GM08714 (cell line): ENCODE results near the gene KDELR3.
A peak's percentile ranks its signal among the peaks of the same experiment; 100 is the strongest.

ENCODE experiments used
- H3K4me3 ChIP-seq: fragments of 200-500 bp; sonication (Bioruptor generic); 2 replicates; pipeline ENCODE4 v1.5.1; 2014; ENCODE audit warnings: mild to moderate bottlenecking, low read length, inconsistent platforms
- ZNF274 ChIP-seq: IDR thresholded peaks from 2 replicates; pipeline ENCODE4 v1.6.1; 2012; ENCODE audit warnings: mild to moderate bottlenecking, low read depth, low read length

Gene KDELR3

DNA sequence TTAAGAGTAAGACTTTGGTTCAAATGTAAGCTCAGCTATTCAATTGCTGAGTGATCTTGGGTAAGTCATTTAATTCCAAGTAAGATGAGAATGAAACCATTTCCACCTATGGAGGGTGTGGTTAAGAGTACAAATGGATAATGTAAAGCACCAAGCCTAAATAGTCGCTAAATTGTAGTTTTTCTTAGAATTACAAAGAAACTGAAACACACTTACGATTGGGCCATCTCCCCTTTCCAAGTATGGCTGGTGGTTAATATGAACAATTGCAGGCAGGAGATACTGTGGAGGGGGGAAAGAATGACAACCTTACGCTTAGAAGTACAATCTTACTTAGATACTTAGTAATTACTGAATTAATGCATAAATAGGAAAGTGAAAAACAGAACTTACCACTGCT is 30.0 kb downstream of the KDELR3 start:
- TF ChIP-seq ZNF274: no peak

DNA sequence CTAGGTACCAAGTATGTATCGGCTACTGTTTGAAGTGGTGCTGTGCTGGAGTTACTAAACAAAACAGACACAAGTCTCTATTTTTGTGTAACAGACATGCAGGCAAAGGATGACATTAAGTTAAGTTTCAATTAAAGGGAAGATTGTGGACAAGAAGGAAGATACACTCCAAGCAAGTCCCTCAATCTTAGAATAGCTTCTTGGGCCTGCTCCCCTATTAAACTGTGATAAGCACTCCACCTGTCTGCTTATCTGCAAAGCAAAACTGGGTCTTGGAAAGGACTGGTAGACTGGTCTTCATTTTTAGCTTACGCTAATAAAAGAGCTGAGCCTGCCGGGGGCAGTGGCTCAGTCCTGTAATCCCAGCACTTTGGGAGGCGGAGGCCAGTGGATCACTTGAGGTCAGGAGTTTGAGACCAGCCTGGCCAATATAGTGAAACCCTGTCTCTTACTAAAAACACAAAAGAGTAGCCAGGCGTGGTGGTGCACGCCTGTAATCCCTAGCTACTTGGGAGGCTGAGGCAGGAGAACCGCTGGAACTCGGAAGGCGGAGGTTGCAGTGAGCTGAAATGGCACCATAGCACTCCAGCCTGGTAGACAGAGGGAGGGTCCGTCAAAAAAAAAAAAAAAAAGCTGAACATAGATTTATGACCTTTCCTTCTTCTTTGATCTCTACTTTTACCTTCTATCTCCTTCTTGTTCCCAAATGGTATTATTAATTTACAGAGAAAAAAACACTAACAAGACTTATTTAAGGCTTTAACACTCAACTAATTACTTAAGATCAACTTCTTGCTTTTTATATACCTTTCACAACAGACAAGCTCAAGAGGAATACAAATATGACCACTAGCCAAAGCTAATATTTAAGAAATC is 34.1 kb downstream of the KDELR3 start:
- no peak for TF ChIP-seq ZNF274
- no peak overlapping the region for H3K4me3 ChIP-seq

More for the DNA sequence above, 30.0 kb downstream of the KDELR3 start:
- H3K4me3 ChIP-seq: no peak overlapping the region

DNA sequence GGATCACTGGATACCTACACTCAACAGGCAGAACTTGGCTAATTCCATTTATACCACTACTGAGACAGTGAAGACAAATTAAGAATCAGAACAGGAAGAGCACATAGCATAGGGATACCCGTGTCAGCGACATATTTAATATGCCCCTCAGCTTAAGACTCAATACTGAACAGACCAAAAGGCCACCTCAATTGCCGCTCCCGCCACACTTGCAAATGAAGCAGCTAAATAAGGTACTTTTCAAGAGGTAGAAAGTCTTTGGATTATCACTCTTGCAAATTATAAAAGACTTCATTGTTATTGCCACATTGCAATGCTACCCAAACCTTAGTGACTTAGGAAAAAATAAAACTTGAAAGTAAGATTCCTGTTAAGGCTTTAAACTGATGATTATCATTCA is 35.1 kb downstream of the KDELR3 start:
- no peak for TF ChIP-seq ZNF274
- peak overlapping the region; percentile 100; the same call in 1 of the 2 replicates for H3K4me3 ChIP-seq

DNA sequence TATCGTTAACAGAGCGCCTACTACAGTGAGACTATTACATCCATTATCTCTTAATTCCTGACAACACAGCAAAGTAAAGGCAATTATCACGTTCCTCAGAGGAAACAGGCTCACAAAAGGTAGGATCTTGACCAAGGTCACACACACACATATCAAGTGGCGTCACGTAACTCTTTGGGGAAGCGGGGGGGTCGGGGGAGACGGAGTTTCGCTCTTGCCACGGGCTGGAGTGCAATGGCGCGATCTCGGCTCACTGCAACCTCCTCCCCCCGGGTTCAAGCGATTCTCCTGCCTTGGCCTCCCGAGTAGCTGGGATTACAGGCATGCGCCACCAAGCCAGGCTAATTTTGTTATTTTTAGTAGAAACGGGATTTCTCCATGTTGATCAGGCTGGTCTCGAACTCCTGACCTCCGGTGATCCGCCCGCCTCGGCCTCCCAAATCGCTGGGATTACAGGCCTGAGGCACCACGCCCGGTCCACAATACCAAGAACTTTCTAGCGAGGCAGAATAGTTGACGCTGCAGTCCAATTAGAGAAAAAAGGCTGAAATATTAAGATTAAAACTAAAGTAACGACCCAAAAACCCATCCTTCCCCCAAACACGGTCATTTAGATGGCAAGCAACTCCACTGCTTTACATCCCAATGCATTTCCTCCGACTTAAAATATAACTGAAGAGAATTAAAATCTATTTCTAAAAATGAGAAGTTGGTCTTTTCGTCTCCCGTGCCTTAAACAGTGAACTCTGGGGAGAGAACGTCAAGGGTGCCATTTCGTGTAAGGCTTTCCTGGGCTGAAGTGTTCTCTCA is 37.0 kb downstream of the KDELR3 start:
- TF ChIP-seq ZNF274: no peak
- H3K4me3 ChIP-seq: peak overlapping the region; percentile 100

DNA sequence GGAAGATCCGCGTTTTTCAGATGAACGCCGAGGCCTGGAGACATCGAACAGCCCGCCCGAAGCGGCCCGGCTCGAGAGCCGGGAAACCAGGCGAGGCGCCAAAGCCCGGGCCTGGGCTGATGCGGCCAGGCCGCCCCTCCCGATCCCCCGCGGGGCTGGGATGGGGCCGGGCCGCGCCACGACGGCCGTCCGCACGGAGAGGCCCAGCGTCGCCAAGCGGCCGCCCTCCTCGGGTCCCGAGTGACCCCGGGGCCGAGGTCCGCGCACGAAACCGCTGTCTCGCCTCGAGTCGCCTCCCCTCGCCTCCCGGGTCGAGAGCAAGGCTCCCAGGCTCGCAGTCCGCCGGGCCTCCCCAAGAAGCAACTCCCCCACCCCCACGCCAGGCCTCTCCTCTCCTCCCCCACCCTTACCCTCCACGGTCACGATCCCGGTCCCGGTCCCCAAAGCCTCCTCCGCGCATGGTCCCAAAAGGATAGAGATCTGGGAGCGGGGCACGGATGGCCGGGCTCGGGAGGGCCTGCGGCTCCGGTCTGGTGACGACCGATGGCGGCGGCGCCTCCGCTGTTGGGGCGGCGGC is 37.7 kb downstream of the KDELR3 start:
- peak overlapping the region; percentile 100 for H3K4me3 ChIP-seq
- no peak for TF ChIP-seq ZNF274

DNA sequence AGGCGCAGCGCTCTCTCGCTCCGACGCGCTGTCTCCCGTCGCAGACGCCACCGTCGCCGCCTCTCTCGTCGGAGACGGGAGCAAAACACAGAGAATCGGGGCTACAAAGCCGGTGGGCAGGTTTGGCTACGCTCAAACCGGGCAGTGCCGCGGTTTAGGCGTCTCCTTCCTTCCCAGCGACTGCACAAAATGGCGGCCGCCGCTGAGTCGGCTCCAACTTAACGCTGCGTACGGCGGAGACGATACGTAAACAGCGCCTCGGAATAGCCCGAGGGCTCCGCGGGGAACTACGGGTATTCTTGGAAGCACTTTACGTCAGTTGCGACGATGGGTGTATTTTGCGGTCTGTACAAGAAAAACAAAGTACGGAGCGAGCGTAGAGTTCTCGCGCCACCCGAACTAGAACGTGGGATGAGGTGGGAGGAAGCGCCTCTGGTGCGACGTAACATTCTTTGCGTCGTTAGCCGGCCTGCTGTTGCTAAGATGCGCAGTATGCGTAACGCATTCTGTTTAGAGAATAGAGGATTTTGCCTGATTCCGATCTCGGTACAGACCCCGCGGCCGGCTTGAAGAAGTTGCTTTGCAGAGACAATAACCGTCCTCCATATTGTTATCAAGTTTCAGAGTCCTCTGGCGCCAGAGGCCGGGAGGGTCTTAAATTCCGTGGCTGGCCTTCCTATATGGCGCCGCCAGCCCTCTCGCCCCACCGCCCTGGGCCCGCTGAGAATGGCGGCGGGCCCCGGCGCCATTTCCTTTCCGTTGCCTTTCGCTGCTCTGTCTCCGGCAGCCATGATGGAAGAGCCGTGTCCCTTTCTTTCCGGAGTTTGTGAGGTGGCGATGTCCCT is 38.4 kb downstream of the KDELR3 start, which contains the start of gene DDX17:
TSS of gene DDX17 (minus strand) at position 194 of the 845 bp plus-strand sequence.
- no peak for TF ChIP-seq ZNF274
- H3K4me3 ChIP-seq: peak within 1 kb of the TSS; percentile 100

DNA sequence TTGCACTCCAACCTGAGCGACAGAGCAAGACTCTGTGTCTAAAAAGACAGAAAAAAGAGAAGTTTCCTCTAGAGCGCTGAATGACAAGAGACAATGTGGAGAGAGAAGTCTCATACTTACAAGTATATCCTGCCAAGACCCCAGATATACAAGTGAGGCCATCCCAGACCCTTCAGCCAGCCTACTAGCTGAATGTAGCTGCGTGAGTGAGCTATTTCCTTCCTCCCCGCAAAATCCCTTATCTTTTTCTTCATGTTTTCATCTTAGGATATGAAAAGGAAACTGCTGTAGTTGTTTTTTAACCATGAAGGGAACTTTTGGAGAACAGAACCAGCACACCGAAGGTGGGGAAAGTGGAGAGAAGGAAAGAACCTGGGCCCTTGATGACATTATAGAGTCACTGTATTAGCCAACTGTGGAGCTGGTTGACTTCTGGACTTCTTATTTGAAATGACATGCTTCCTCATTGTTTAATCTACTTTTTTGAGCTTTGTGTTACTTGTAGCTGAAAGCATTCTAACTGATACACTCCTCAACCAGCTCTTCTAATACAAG is 42.6 kb downstream of the KDELR3 start:
- no peak for TF ChIP-seq ZNF274

DNA sequence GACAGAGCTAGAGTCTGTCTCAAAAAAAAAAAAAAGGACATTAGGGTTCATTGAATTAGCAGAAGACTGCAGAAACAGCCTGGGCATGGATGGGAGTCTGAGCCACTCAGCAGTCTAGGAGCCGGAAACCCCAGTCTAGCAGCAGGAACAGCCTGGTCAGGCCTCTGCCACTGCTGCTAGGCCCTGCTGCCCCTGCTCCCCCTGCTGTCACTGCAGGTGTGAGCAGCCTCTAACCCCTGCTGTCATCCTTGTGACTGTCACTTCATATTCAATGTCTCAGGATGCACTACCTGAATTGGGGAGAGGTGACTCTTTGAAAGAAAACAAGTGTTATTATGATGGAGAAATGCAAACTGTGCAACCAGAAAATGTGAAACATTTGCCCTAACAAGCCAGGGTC is 45.2 kb downstream of the KDELR3 start:
- TF ChIP-seq ZNF274: no peak
- no peak overlapping the region for H3K4me3 ChIP-seq

More for the DNA sequence above, 42.6 kb downstream of the KDELR3 start:
- no peak overlapping the region for H3K4me3 ChIP-seq

DNA sequence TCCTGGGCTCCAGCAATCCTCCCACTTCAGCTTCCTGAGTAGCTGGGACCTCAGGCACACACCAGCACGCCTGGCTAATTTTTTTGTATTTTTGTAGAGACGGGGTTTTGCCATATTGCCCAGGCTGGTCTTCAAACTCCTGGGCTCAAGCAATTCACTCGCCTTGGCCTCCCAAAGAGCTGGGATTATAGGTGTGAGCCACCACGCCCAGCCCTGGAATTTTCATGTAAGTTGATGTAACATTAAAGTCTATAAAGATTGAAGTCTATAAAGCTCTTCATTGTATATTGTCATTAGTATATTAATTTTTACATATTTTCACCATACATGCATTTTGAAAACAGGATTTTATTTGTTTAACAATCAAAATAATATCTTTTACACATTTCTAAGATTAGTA is 50.7 kb downstream of the KDELR3 start:
- no peak overlapping the region for H3K4me3 ChIP-seq
- no peak for TF ChIP-seq ZNF274

DNA sequence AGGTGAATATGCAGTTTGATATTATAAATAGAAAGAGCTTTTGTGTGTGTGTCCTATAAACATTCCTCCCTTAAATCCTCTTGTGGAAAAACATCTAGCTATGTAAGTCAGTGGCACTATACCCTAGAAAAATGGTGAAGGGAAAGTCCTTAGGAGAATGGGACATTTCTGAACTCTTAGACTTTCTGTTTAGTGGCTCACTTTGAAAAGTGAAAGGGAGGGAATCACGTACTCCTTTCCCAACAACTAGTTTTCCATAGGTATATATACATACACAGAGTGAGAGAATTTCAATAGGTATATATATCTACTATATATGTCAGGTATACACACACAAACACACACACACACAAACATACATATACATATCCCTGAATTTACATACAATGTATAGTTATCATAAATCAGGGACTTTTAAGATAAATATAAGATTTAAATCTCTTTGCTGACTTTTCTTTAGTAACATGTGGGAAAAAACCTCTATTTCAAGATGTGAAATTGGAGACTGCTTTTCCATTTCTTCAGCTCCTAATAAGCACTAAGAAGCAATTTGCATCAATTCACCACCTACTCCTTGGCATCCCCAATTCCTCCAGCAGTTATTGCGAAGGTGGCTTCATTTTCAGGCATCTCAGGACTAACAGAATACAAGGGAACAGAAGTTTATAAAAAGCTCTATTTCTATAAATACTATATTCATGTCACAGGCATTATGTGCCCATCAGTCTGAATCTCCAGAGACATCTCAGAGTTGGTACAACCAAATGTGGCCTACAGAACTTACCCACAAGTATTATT is 51.8 kb downstream of the KDELR3 start:
- no peak for TF ChIP-seq ZNF274
- no peak overlapping the region for H3K4me3 ChIP-seq

DNA sequence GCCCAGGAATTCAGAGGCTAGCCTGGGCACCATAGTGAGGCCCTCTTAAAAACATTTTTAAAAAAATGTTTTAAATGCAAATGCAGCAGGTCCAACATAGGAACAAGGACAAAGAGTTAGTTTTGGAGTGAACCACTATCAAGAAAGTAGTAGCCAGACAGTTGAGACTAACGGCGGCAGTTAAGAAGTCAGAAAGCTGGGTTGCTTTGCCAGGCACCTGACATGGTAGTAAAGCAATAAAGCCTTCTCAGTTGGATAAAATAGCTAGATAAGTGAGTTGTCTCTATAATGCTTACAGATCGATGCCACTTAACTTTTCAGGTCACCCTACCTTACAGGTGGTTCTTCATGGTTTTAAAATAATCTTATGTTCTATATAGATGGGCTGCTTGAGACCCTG is 55.1 kb downstream of the KDELR3 start:
- TF ChIP-seq ZNF274: no peak
- H3K4me3 ChIP-seq: no peak overlapping the region

DNA sequence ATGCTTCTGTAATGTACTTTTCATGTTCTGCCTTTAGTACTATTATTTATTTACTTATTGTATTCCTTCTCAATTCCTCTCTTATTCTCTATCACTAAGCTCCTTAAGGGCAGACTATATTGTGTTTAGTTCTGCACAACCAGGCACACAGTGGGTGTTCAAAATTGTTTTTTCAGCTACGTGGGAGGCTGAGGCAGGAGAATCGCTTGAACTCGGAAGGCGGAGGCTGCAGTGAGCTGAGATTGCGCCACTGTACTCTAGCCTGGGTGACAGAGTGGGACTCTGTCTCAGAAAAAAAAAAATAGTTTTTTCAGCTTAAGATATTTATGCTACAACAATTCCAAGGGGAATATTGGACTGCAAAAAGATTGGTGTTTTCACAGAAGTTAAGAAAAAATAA is 55.6 kb downstream of the KDELR3 start:
- TF ChIP-seq ZNF274: no peak
- no peak overlapping the region for H3K4me3 ChIP-seq

DNA sequence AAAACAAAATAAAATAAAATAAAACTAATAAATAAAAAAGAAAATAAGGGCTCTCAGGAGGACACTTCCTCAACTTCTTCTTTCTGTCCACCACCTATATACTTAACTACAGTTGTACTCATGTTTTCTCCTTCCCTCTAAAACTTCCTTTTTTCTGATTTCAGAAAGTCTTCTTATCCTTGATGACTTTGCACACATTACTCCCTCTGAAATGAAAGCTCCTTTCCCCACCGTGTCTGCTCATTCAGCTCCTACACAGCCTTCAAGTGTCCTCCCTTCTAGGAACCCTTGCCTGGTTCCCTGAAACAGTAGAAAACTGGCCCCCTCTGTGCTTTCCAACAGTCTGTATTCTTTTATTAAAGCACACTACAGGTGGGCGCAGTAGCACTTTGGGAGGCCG is 56.5 kb downstream of the KDELR3 start:
- H3K4me3 ChIP-seq: no peak overlapping the region
- no peak for TF ChIP-seq ZNF274
